Measurements from ENCODE around the gene MKS1. TPM values are rescaled to one million over a fixed set of nuclear protein-coding genes. Genes with fewer than 3 reads are reported as not detected.
A peak's percentile ranks its signal among the peaks of the same experiment; 100 is the strongest.

MKS1 gene
- total RNA-seq, 2 donors from 2014 or later = 22.4 to 28.4 TPM

GRCh38 chr17:58156839-58157803 is 61.9 kb downstream of the MKS1 start:
- Mint-ChIP-seq H3K36me3 (no peaks in the 10 kb centered on the region), H3K27ac (peak overlapping the region; percentile 70 to 89), H3K9me3 (peaks cover 0 to 8% of the 10 kb centered on the region in 2 donors)
- DNase-seq (ENCODE audit: low spot score in 2 of 2) (peak; percentile 62 to 75), ATAC-seq (peak; percentile 88 to 90)

Other genes starting within 250 kb of the MKS1 start
- 10 to 100 TPM; 23.1 to 31.3 TPM for gene VEZF1, start 231.0 kb downstream of the MKS1 start, total RNA-seq
- gene SRSF1, start 212.0 kb downstream of the MKS1 start, total RNA-seq = 100 to 1,000 TPM; 188 to 351 TPM
- gene DYNLL2, start 135.8 kb downstream of the MKS1 start, total RNA-seq = 10 to 100 TPM; 24.3 to 25.5 TPM
- gene OR4D1, start 70.9 kb downstream of the MKS1 start, total RNA-seq = under 1 TPM; 0.18 to 0.30 TPM
- not detected for gene OR4D2, start 52.3 kb downstream of the MKS1 start, total RNA-seq
- not detected for gene EPX, start 26.5 kb downstream of the MKS1 start, total RNA-seq
- under 1 TPM; 0.16 to 0.19 TPM for gene LPO, start 19.3 kb upstream of the MKS1 start, total RNA-seq
- not detected for gene MPO, start 61.7 kb upstream of the MKS1 start, total RNA-seq
- 100 to 1,000 TPM in 1 of 2 donors, 10 to 100 TPM in 1; 19.2 to 123 TPM for gene TSPOAP1, start 109.5 kb upstream of the MKS1 start, total RNA-seq
- gene SUPT4H1, start 132.9 kb upstream of the MKS1 start, total RNA-seq = 100 to 1,000 TPM; 105 to 141 TPM
- 1 to 10 TPM; 2.5 to 2.9 TPM for gene RNF43, start 198.3 kb upstream of the MKS1 start, total RNA-seq